WI38 (cell line): ENCODE measurements around the gene RARB.

Source experiments
- H3K4me3 ChIP-seq: 2 replicates; pipeline ENCODE4 v1.5.1; 2011; ENCODE audit warnings: low read depth, mild to moderate bottlenecking, control low read depth, low read length
- CTCF ChIP-seq: IDR thresholded peaks from 2 replicates; pipeline ENCODE4 v1.5.1; 2012; ENCODE audit warnings: low read depth, mild to moderate bottlenecking, control low read depth, low read length

RARB gene

DNA sequence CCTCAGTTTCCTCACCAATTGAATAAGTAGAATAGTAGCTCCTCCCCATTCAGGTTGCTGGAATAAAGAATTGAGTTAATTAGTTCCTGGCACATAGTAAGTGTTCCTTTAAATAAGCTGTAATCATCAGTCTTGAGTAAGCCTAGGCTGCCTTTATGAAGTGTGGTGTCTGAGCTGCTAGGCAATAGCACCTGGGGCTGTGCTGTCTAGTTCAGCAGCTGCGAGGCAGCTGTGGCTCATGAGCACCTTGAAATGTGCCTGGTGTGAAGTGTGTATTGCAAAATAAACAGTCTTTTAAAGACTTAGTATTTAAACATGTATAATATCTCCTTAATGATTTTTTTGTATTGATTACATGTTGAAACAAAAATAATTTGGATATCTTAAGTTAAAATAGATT is 159.0 kb downstream of the RARB start:
- no peak overlapping the region for H3K4me3 ChIP-seq
- TF ChIP-seq CTCF = no peak

- no peak for TF ChIP-seq CTCF
- no peak overlapping the region for H3K4me3 ChIP-seq
These were observed 159.5 kb downstream of the RARB start for GRCh38 chr3:25587526-25587925.

DNA sequence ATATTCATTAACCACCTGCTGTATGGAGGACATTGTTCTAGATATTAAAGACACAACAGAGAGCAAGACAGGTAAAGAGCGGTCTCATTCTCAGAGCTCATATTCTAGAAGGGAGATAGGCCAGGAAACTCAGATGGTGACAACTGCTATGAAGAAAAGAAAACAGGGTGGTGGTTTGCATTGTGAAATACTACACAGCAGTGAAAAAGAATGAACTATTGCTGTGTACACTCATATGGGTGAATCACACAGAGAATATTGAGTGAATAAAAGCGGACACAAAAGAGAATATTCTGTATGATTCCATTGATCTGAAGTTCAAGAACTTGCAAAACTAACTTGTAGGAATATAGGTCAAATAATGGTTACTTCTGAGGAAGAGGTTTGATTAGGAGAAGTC is 159.9 kb downstream of the RARB start:
- H3K4me3 ChIP-seq = no peak overlapping the region
- no peak for TF ChIP-seq CTCF

GRCh38 chr3:25588441-25589103 is 160.5 kb downstream of the RARB start:
- no peak overlapping the region for H3K4me3 ChIP-seq
- TF ChIP-seq CTCF = no peak

GRCh38 chr3:25589104-25589782 is 161.2 kb downstream of the RARB start:
- TF ChIP-seq CTCF = no peak
- no peak overlapping the region for H3K4me3 ChIP-seq

DNA sequence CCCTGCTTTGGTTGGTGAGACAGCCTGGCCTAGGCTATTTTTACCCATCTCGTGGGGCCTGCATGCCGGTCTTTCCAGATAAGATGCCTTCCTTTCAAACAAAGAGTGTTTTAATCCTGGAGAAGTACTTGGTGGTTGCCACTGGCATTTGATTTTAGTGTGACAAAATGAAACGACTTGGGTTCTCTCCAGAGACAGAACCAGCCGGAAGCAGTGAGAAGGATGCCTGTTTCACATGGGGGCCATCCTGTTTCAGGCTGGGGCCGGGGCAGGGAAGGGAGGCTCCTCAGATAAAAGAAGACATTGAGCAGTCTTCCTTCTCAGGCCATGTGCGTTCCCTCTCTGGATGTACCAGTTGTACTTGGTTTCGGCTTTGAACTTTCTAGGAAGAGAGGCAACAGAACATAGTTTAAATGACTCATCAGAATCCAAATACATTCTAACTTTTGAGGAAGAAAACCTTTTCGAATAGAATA is 161.8 kb downstream of the RARB start:
- H3K4me3 ChIP-seq = no peak overlapping the region
- no peak for TF ChIP-seq CTCF

- TF ChIP-seq CTCF = peak; percentile 56
- no peak overlapping the region for H3K4me3 ChIP-seq
These were observed 164.5 kb downstream of the RARB start for GRCh38 chr3:25592510-25592968.
